Right lobe of liver (tissue), 6 donors: ENCODE data around the gene PLA2G12A. TPM values are rescaled to one million over a fixed set of nuclear protein-coding genes. Genes with fewer than 3 reads are reported as not detected.
A peak's percentile ranks its signal among the peaks of the same experiment; 100 is the strongest.

ENCODE experiments used
- ATAC-seq, 4 donors: fragments of 200-7000 bp; cut with Tn5 transposase; one replicate each; pipeline ENCODE4 v1.9.1; 2020; ENCODE audit warnings: mild to moderate bottlenecking in 4 of 4, moderate library complexity in 4 of 4
- DNase-seq, 3 donors: peaks; one replicate each; pipeline ENCODE4 v3.0.0-alpha.2; 2020
- H3K27ac ChIP-seq, 3 donors: fragments of 200-600 bp; one replicate each; pipeline ENCODE4 v1.8.0; 2022
- H3K27me3 ChIP-seq, 2 donors: fragments of 200-600 bp; one replicate each; pipeline ENCODE4 v1.8.0; 2022
- H3K36me3 ChIP-seq, 4 donors: fragments of 200-600 bp; sonication (generic) in 1 of 4; one replicate each; pipeline versions ENCODE4 v1.5.1 to v1.8.0; 2017 to 2022; ENCODE audit warnings: control low read depth in 1 of 4
- H3K4me1 ChIP-seq, 4 donors: fragments of 200-600 bp; sonication (generic) in 1 of 4; one replicate each; pipeline versions ENCODE4 v1.5.1 to v1.8.0; 2017 to 2022; ENCODE audit warnings: control low read depth in 1 of 4
- H3K4me3 ChIP-seq, 3 donors: fragments of 200-600 bp; one replicate each; pipeline ENCODE4 v1.8.0; 2022
- H3K9me3 ChIP-seq, 4 donors: fragments of 200-600 bp; sonication (generic) in 1 of 4; one replicate each; pipeline versions ENCODE4 v1.5.1 to v1.8.0; 2017 to 2022; ENCODE audit warnings: control low read depth in 1 of 4
- CTCF ChIP-seq, 4 donors: fragments of 200-600 bp in 3 of 4; fragments of 450-650 bp in 1 of 4; IDR thresholded peaks; one replicate each; pipeline versions ENCODE4 v1.5.1 to v1.8.0; 2016 to 2022; ENCODE audit warnings: antibody characterized with exemption in 4 of 4, mild to moderate bottlenecking in 2 of 4
- POLR2A ChIP-seq: fragments of 450-650 bp; IDR thresholded peaks from one replicate; pipeline ENCODE4 v1.6.1; 2017; ENCODE audit warnings: antibody characterized with exemption, mild to moderate bottlenecking
- whole genome bisulfite sequencing: methylation state at CpG from one replicate; pipeline ENCODE4 v1.1.6; 2018; ENCODE audit warnings: low coverage, low lambda C conversion rate; ENCODE audit not compliant: insufficient coverage; ENCODE audit errors: missing lambda C conversion rate; 5-methylcytosine and 5-hydroxymethylcytosine counted together
- intact Hi-C, 2 donors: fragments of 100-400 bp; cut with DNase I; formaldehyde crosslinking; loops; one replicate each; pipeline versions ENCODE4 v1.11.2 to v1.14.1; 2022
- long read RNA-seq: library from polyadenylated mRNA; unstranded; transcript quantifications from one replicate; pipeline ENCODE4 v2.0.0, GENCODE V29; 2019
- total RNA-seq, 6 experiments: library from RNA; depleted of rRNA in 2 of 6; stranded (reverse); fragments of >200 nt in 2 of 6; fragmentation: NEBNext Ultra II Directional in 3 of 6; extraction: Animal tissue kit (Norgen Biotek cat#: 25700) in 3 of 6; gene quantifications; one replicate each; pipeline versions ENCODE4 v1.1.0 to v1.2.4, GENCODE V29; 2016 to 2023
- donor health status: DM: no; HTN: yes; CAD: no.
- donor health status: DM: no; HTN: no; CAD: no.
- donor health status: DM: no; HTN: no; CAD: no.
- donor health status: DM: no; HTN: yes; CAD: no.
- donor health status: DM: no; HTN: yes; CAD: no.

Gene PLA2G12A
- 10 to 100 TPM; 22.0 to 31.9 (median 27.4) TPM for total RNA-seq
- long read RNA-seq, full-length matches to known transcripts = 8 of 8 reads
- long read RNA-seq, partial matches to known transcripts = 0 of 8 reads
- long read RNA-seq, other reads (novel, unspliced or antisense) = 0 of 8 reads

- H3K4me3 ChIP-seq = peak within 1 kb of the TSS; percentile 71 to 80 (median 71)
- H3K9me3 ChIP-seq = no peaks in the 10 kb centered on the region
- peak; percentile 89 to 94 (median 94) for DNase-seq
- H3K36me3 ChIP-seq = no peaks in the 10 kb centered on the region
- H3K27me3 ChIP-seq = no peaks in the 10 kb centered on the region
- ATAC-seq = peak; percentile 89 to 95 (median 93)
- H3K27ac ChIP-seq = peak within 1 kb of the TSS; percentile 75 to 83 (median 82)
- WGBS = under 1% methylated on average over 24 of the region's 83 CpGs
- intact Hi-C loops = no loop called here
- peaks cover 0 to 16% (median 2%) of the 10 kb centered on the region in 4 donors for H3K4me1 ChIP-seq
- TF ChIP-seq POLR2A (peak; percentile 72), CTCF (IDR thresholded peaks at IDR 0.05) (no peak)
Measured at GRCh38 chr4:109729718-109730618, at the start of gene PLA2G12A. PLA2G12A (minus strand) TSS chr4:109730070; CDS start chr4:109729809, 261 bp downstream.

GRCh38 chr4:109764789-109765402, 35.0 kb upstream of the PLA2G12A start:
- Histone ChIP-seq H3K27ac (no peak overlapping the region), H3K27me3 (no peaks in the 10 kb centered on the region)
- 56% methylated on average over 5 of the region's 5 CpGs for WGBS

GRCh38 chr4:109764376-109764775, 34.5 kb upstream of the PLA2G12A start:
- intact Hi-C loops = no loop called here
- no peak overlapping the region for H3K4me3 ChIP-seq
- H3K9me3 ChIP-seq = no peaks in the 10 kb centered on the region
- peaks cover 0 to 20% (median 5%) of the 10 kb centered on the region in 4 donors for H3K4me1 ChIP-seq
- H3K36me3 ChIP-seq = peaks cover 0 to 26% (median 10%) of the 10 kb centered on the region in 4 donors
- DNase-seq (no peak), ATAC-seq (peak in 2 of 4 donors; percentile 33 to 61)
- H3K27ac ChIP-seq = no peak overlapping the region
- TF ChIP-seq POLR2A (no peak), CTCF (IDR thresholded peaks at IDR 0.05) (no peak)
- H3K27me3 ChIP-seq = no peaks in the 10 kb centered on the region
- WGBS = 29% methylated on average over 2 of the region's 2 CpGs

More at GRCh38 chr4:109764789-109765402, 35.0 kb upstream of the PLA2G12A start:
- DNase-seq (no peak), ATAC-seq (peak in 2 of 4 donors; percentile 32 to 46)
- peaks cover 0 to 20% (median 5%) of the 10 kb centered on the region in 4 donors for H3K4me1 ChIP-seq
- H3K4me3 ChIP-seq = no peak overlapping the region
- H3K9me3 ChIP-seq = no peaks in the 10 kb centered on the region
- H3K36me3 ChIP-seq = peaks cover 0 to 24% (median 10%) of the 10 kb centered on the region in 4 donors
- intact Hi-C loops = no loop called here
- no peak for TF ChIP-seq POLR2A
- TF ChIP-seq CTCF (IDR thresholded peaks at IDR 0.05) = no peak

- Histone ChIP-seq H3K27ac (no peak overlapping the region), H3K27me3 (no peaks in the 10 kb centered on the region), H3K36me3 (peaks cover 0 to 44% (median 13%) of the 10 kb centered on the region in 4 donors), H3K4me1 (peaks cover 0 to 16% (median 5%) of the 10 kb centered on the region in 4 donors), H3K4me3 (no peak overlapping the region), H3K9me3 (no peaks in the 10 kb centered on the region)
- DNase-seq (no peak), ATAC-seq (no peak)
- intact Hi-C loops = no loop called here
- 77% methylated on average over 2 of the region's 2 CpGs for WGBS
- TF ChIP-seq CTCF (IDR thresholded peaks at IDR 0.05) (no peak), POLR2A (no peak)
Measured at GRCh38 chr4:109760682-109761081, 30.8 kb upstream of the PLA2G12A start.
